ENCODE results near the gene SDS.

The SDS gene

GRCh38 chr12:113401066-113402000 lies 2.4 kb downstream of the SDS start:
- no peak overlapping the region for H3K27ac ChIP-seq
- H3K4me3 ChIP-seq, result no peak overlapping the region

GRCh38 chr12:113400362-113400761 lies 3.3 kb downstream of the SDS start:
- Histone ChIP-seq H3K4me3 (no peak overlapping the region), H3K27ac (no peak overlapping the region)

- Histone ChIP-seq H3K27ac (no peak overlapping the region), H3K4me3 (no peak overlapping the region)
Measured at GRCh38 chr12:113399490-113399889, 4.2 kb downstream of the SDS start.

- H3K4me3 ChIP-seq, result no peak overlapping the region
- H3K27ac ChIP-seq, result no peak overlapping the region
Measured at GRCh38 chr12:113398346-113399290, 5.1 kb downstream of the SDS start.

GRCh38 chr12:113397497-113398197 lies 6.0 kb downstream of the SDS start:
- H3K27ac ChIP-seq, result no peak overlapping the region
- H3K4me3 ChIP-seq, result no peak overlapping the region

- Histone ChIP-seq H3K27ac (no peak overlapping the region), H3K4me3 (no peak overlapping the region)
Measured at GRCh38 chr12:113396828-113397496, 6.7 kb downstream of the SDS start.

- H3K27ac ChIP-seq, result no peak overlapping the region
- H3K4me3 ChIP-seq, result no peak overlapping the region
Measured at GRCh38 chr12:113396200-113396599, 7.5 kb downstream of the SDS start.

GRCh38 chr12:113395119-113395518 lies 8.6 kb downstream of the SDS start:
- Histone ChIP-seq H3K4me3 (no peak overlapping the region), H3K27ac (no peak overlapping the region)

- no peak overlapping the region for H3K27ac ChIP-seq
- no peak overlapping the region for H3K4me3 ChIP-seq
Measured at GRCh38 chr12:113393749-113394148, 9.9 kb downstream of the SDS start.

- H3K27ac ChIP-seq, result no peak overlapping the region
- H3K4me3 ChIP-seq, result no peak overlapping the region
Measured at GRCh38 chr12:113392988-113393579, 10.6 kb downstream of the SDS start.

- no peak overlapping the region for H3K27ac ChIP-seq
- no peak overlapping the region for H3K4me3 ChIP-seq
Measured at GRCh38 chr12:113392520-113392919, 11.2 kb downstream of the SDS start.

- no peak overlapping the region for H3K27ac ChIP-seq
- H3K4me3 ChIP-seq, result no peak overlapping the region
Measured at GRCh38 chr12:113391650-113392337, 11.9 kb downstream of the SDS start.

- H3K27ac ChIP-seq, result no peak overlapping the region
- no peak overlapping the region for H3K4me3 ChIP-seq
Measured at GRCh38 chr12:113391145-113391544, 12.5 kb downstream of the SDS start.

GRCh38 chr12:113390064-113391043 lies 13.3 kb downstream of the SDS start:
- Histone ChIP-seq H3K27ac (no peak overlapping the region), H3K4me3 (no peak overlapping the region)

GRCh38 chr12:113388351-113388750 lies 15.3 kb downstream of the SDS start:
- H3K27ac ChIP-seq, result no peak overlapping the region
- H3K4me3 ChIP-seq, result no peak overlapping the region

GRCh38 chr12:113387631-113388030 lies 16.1 kb downstream of the SDS start:
- Histone ChIP-seq H3K27ac (no peak overlapping the region), H3K4me3 (no peak overlapping the region)

GRCh38 chr12:113386866-113387566 lies 16.7 kb downstream of the SDS start:
- Histone ChIP-seq H3K27ac (no peak overlapping the region), H3K4me3 (no peak overlapping the region)

All from skin epidermis (tissue), 12 donors.